ENCODE data around the gene ARID1B.

DNA sequence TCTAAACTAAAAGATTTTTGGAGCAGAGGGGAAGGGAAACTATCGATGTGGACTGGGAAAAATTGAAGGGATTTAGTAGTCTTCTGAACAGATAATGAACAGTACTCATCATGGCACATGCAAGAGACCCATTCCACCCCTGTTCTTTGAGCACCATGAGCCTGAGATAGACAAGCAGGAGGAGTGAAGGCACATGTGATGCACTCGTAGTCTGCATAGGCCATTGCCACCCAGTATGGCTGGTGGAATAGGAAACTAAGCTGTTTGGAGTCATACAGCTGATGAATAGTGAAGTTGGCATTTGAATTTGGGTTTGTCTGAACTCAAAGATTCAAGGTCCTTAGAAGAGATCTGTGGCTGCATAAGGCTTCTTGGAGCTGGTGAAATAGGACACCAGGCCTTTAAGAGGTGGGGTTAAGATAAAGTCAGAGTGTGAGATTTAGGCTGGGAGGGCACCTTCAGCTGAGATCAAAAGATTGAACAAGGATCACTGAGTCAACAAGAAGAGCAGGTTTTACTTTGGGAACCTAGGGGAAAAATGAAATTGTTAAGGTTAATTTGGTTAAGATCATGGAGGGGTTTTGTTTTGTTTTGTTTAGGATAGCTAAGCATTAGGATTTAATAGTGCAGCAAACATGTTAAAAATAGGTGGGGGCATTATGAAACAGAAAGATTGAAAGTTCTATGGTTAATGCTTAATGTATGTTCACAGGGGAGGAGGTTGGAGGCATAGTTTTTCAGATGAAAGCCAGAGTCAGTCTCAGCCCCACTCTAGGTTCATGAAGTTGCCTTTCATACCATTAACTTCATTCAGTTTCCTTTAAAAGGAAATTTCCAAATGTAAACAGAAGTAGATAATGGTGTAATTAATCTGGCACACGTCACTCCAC is 148.8 kb downstream of the ARID1B start:
- TF ChIP-seq ZFP1 (CRISPR knock-in tag; IDR thresholded peaks at IDR 0.05) (no peak), UBTF (IDR thresholded peaks at IDR 0.05; ENCODE audit: borderline replicate concordance in 1 of 2, low read depth in 2 of 2, low read length in 2 of 2) (no peak), BRF2 (IDR thresholded peaks at IDR 0.05; ENCODE audit: borderline replicate concordance, insufficient read depth, insufficient read length) (no peak), CEBPB (tag; IDR thresholded peaks at IDR 0.05) (no peak), SP2 (IDR thresholded peaks at IDR 0.05; ENCODE audit: extremely low read depth, low read depth, low read length, poor library complexity, severe bottlenecking) (no peak)
- TF ChIP-seq, protein P1, sequence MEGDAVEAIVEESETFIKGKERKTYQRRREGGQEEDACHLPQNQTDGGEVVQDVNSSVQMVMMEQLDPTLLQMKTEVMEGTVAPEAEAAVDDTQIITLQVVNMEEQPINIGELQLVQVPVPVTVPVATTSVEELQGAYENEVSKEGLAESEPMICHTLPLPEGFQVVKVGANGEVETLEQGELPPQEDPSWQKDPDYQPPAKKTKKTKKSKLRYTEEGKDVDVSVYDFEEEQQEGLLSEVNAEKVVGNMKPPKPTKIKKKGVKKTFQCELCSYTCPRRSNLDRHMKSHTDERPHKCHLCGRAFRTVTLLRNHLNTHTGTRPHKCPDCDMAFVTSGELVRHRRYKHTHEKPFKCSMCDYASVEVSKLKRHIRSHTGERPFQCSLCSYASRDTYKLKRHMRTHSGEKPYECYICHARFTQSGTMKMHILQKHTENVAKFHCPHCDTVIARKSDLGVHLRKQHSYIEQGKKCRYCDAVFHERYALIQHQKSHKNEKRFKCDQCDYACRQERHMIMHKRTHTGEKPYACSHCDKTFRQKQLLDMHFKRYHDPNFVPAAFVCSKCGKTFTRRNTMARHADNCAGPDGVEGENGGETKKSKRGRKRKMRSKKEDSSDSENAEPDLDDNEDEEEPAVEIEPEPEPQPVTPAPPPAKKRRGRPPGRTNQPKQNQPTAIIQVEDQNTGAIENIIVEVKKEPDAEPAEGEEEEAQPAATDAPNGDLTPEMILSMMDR (IDR thresholded peaks at IDR 0.05 in 2 of 3, conservative IDR thresholded peaks at IDR 0.05 in 1 of 3; ENCODE audit: insufficient read depth in 2 of 3, low read depth in 1 of 3, low read length in 3 of 3) = no peak
